ENCODE measurements around the gene LGALS9. TPM values are rescaled to one million over a fixed set of nuclear protein-coding genes. Genes with fewer than 3 reads are reported as not detected.
"Not testable (repeated sequence)": the region's sequence is repeated elsewhere in the genome, so short reads cannot be mapped to it uniquely, and the experiment has no call there.

LGALS9 gene
- total RNA-seq, 1 donor from 2014 or later: 4.6 TPM

GRCh38 chr17:27625856-27626255 lies 5.1 kb upstream of the LGALS9 start:
- Mint-ChIP-seq H3K27me3 (ENCODE audit: low read depth) (no peaks in the 10 kb centered on the region), H3K9me3 (no peaks in the 10 kb centered on the region), H3K36me3 (peaks cover 6% of the 10 kb centered on the region), H3K4me1 (no peaks in the 10 kb centered on the region), H3K4me3 (no peak overlapping the region), H3K27ac (no peak overlapping the region)
- no peak for TF ChIP-seq CTCF (IDR thresholded peaks at IDR 0.05; ENCODE audit: unreplicated experiment)
- DNase-seq (ENCODE audit: low spot score in 2 of 2, unreplicated experiment in 2 of 2): no peak

- H3K4me1 Mint-ChIP-seq: no peaks in the 10 kb centered on the region
- no peaks in the 10 kb centered on the region for H3K9me3 Mint-ChIP-seq
- DNase-seq (ENCODE audit: low spot score in 2 of 2, unreplicated experiment in 2 of 2): no peak
- no peak overlapping the region for H3K27ac Mint-ChIP-seq
- no peak overlapping the region for H3K4me3 Mint-ChIP-seq
- peaks cover 6% of the 10 kb centered on the region for H3K36me3 Mint-ChIP-seq
- no peaks in the 10 kb centered on the region for H3K27me3 Mint-ChIP-seq (ENCODE audit: low read depth)
- no peak for TF ChIP-seq CTCF (IDR thresholded peaks at IDR 0.05; ENCODE audit: unreplicated experiment)
Measured at GRCh38 chr17:27627514-27627913, 3.5 kb upstream of the LGALS9 start.

- Mint-ChIP-seq H3K4me1 (no peaks in the 10 kb centered on the region), H3K9me3 (no peaks in the 10 kb centered on the region), H3K4me3 (no peak overlapping the region), H3K27ac (no peak overlapping the region), H3K36me3 (peaks cover 5% of the 10 kb centered on the region), H3K27me3 (ENCODE audit: low read depth) (no peaks in the 10 kb centered on the region)
- TF ChIP-seq CTCF (IDR thresholded peaks at IDR 0.05; ENCODE audit: unreplicated experiment): no peak
- DNase-seq (ENCODE audit: low spot score in 2 of 2, unreplicated experiment in 2 of 2): no peak
Measured at GRCh38 chr17:27628376-27628775, 2.6 kb upstream of the LGALS9 start.

- not testable (repeated sequence) for H3K27ac Mint-ChIP-seq, H3K4me3 Mint-ChIP-seq
Measured at GRCh38 chr17:27629260-27629659, 1.7 kb upstream of the LGALS9 start.

GRCh38 chr17:27631411-27631760 lies 398 bp downstream of the LGALS9 start:
- Mint-ChIP-seq H3K27me3 (ENCODE audit: low read depth) (no peaks in the 10 kb centered on the region), H3K4me3 (no peak overlapping the region), H3K36me3 (no peaks in the 10 kb centered on the region), H3K4me1 (no peaks in the 10 kb centered on the region), H3K27ac (no peak overlapping the region), H3K9me3 (no peaks in the 10 kb centered on the region)
- no peak for TF ChIP-seq CTCF (IDR thresholded peaks at IDR 0.05; ENCODE audit: unreplicated experiment)
- no peak for DNase-seq (ENCODE audit: low spot score in 2 of 2, unreplicated experiment in 2 of 2)

More at GRCh38 chr17:27629260-27629659, 1.7 kb upstream of the LGALS9 start:
- not testable (repeated sequence) for H3K9me3 Mint-ChIP-seq; H3K4me1 Mint-ChIP-seq; H3K36me3 Mint-ChIP-seq; DNase-seq (ENCODE audit: low spot score in 2 of 2, unreplicated experiment in 2 of 2); H3K27me3 Mint-ChIP-seq (ENCODE audit: low read depth)

GRCh38 chr17:27631897-27632725 lies 1.1 kb downstream of the LGALS9 start:
- no peak for TF ChIP-seq CTCF (IDR thresholded peaks at IDR 0.05; ENCODE audit: unreplicated experiment)
- Mint-ChIP-seq H3K9me3 (no peaks in the 10 kb centered on the region), H3K27ac (no peak overlapping the region), H3K36me3 (no peaks in the 10 kb centered on the region), H3K27me3 (ENCODE audit: low read depth) (no peaks in the 10 kb centered on the region), H3K4me1 (no peaks in the 10 kb centered on the region), H3K4me3 (no peak overlapping the region)
- DNase-seq (ENCODE audit: low spot score in 2 of 2, unreplicated experiment in 2 of 2): no peak

- not testable (repeated sequence) for H3K9me3 Mint-ChIP-seq; H3K27me3 Mint-ChIP-seq (ENCODE audit: low read depth); H3K36me3 Mint-ChIP-seq; H3K4me1 Mint-ChIP-seq; H3K4me3 Mint-ChIP-seq; DNase-seq (ENCODE audit: low spot score in 2 of 2, unreplicated experiment in 2 of 2); H3K27ac Mint-ChIP-seq
Measured at GRCh38 chr17:27632766-27633165, 1.8 kb downstream of the LGALS9 start.

All from mesothelial cell of epicardium (in vitro differentiated cells).